OCI-LY3 (cell line): ENCODE results near the gene RNF181.
A peak's percentile ranks its signal among the peaks of the same experiment; 100 is the strongest.
"Not testable (repeated sequence)": the region's sequence is repeated elsewhere in the genome, so short reads cannot be mapped to it uniquely, and the experiment has no call there.

Experiments used
- H2AFZ ChIP-seq: fragments of 200-600, 300-600 bp; shearing (Covaris generic); 2 replicates; pipeline ENCODE4 v1.6.0; 2014; ENCODE audit warnings: antibody characterized with exemption, low read depth, low read length
- H3K27ac ChIP-seq: fragments of 200-600, 300-600 bp; sonication (generic); 2 replicates; pipeline ENCODE4 v1.5.1; 2014; ENCODE audit warnings: mild to moderate bottlenecking, low read length, moderate library complexity, mixed read lengths
- H3K27me3 ChIP-seq: fragments of 200-600, 300-600 bp; sonication (generic); 2 replicates; pipeline ENCODE4 v1.6.1; 2014; ENCODE audit warnings: low read depth, low read length, mixed read lengths
- H3K36me3 ChIP-seq: fragments of 200-600, 300-600 bp; sonication (generic); replicated peaks from 2 replicates; pipeline ENCODE3; 2014; ENCODE audit warnings: low read depth, low read length, mixed read lengths
- H3K4me1 ChIP-seq: fragments of 300-600, 200-600 bp; sonication (generic); 2 replicates; pipeline ENCODE4 v1.6.1; 2014; ENCODE audit warnings: low read length, mixed read lengths
- H3K4me2 ChIP-seq: fragments of 200-600, 300-600 bp; sonication (generic); 2 replicates; pipeline ENCODE4 v1.6.1; 2014; ENCODE audit warnings: low read length, mixed read lengths
- H3K4me3 ChIP-seq: fragments of 300-600, 200-600 bp; sonication (generic); 2 replicates; pipeline ENCODE4 v1.5.1; 2014; ENCODE audit warnings: antibody characterized with exemption, mild to moderate bottlenecking, low read length, moderate library complexity
- H3K79me2 ChIP-seq: fragments of 300-600, 200-600 bp; shearing (Covaris generic); 2 replicates; pipeline ENCODE4 v1.6.1; 2014; ENCODE audit warnings: mild to moderate bottlenecking, low read length, mixed read lengths
- H3K9ac ChIP-seq: fragments of 300-600, 200-600 bp; shearing (Covaris generic); 2 replicates; pipeline ENCODE4 v1.6.0; 2014; ENCODE audit warnings: mild to moderate bottlenecking, low read length, moderate library complexity
- H3K9me3 ChIP-seq: fragments of 200-600, 300-600 bp; shearing (Covaris generic); 2 replicates; pipeline ENCODE4 v1.6.1; 2014; ENCODE audit warnings: low read length, mixed read lengths; ENCODE audit not compliant: insufficient read depth
- H4K20me1 ChIP-seq: fragments of 200-600, 300-600 bp; sonication (generic); 2 replicates; pipeline ENCODE4 v1.6.1; 2016; ENCODE audit warnings: low read length, mixed read lengths; ENCODE audit not compliant: insufficient read depth
- EZH2phosphoT487 ChIP-seq: fragments of 200-600 bp; shearing (Covaris generic); IDR thresholded peaks from 2 replicates; pipeline ENCODE4 v1.6.1; 2018; ENCODE audit warnings: antibody characterized with exemption, mixed run types, low read depth
- TF ChIP-seq, protein P1 (sequence below): fragments of 200-600, 300-600 bp; sonication (generic); IDR thresholded peaks from 2 replicates; pipeline ENCODE4 v1.5.1; 2014; ENCODE audit warnings: antibody characterized with exemption, low read length, low read depth

RNF181 gene

DNA sequence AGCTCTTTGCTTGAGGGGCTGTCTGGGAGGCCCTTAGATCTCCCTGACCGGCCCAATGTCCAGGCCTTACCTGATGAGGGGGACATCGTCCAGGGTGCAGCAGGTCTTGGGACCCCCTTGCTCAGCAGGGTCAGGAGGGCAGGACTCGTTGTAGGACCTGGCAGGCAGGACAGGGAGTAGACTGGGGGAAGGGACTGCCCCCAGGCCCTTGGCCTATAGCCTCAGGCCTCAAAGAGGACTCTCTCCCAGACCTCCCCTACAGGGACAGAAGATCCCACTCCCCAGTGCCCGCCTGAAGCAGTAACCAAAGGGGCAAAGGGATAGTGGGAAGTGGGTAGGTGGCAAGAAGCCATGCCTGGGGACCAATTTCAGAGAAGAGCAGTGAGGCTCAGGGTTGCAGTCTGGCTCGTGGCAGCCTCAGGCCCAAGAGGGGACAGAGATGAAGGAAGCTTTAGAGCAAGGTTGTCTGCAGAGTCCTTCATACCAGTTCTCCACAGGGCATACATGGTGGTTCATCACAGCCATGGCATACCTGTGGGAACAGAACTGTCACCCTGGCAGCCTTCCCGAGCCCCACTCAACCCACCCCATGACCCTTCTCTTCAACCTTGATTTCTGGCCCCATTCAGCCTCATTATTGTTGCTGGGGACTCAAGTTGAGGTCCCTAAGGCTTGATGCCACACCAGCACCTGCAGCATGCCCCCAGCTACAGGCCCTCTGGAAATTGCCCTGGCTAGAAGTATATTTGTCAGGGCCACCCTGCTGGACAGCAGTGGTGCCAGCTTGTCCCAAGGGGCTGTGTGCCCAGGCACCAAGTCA, 5.6 kb downstream of the RNF181 start:
- H3K79me2 ChIP-seq, result peaks cover 12% of the 10 kb centered on the region
- H4K20me1 ChIP-seq, result no peaks in the 10 kb centered on the region
- H3K9ac ChIP-seq, result no peak overlapping the region
- H3K4me2 ChIP-seq, result no peak overlapping the region
- H2AFZ ChIP-seq, result no peak overlapping the region
- peaks cover 13% of the 10 kb centered on the region for H3K36me3 ChIP-seq
- no peak overlapping the region for H3K27ac ChIP-seq
- H3K4me1 ChIP-seq, result peaks cover 6% of the 10 kb centered on the region
- no peak overlapping the region for H3K4me3 ChIP-seq
- no peaks in the 10 kb centered on the region for H3K27me3 ChIP-seq
- TF ChIP-seq, protein P1, sequence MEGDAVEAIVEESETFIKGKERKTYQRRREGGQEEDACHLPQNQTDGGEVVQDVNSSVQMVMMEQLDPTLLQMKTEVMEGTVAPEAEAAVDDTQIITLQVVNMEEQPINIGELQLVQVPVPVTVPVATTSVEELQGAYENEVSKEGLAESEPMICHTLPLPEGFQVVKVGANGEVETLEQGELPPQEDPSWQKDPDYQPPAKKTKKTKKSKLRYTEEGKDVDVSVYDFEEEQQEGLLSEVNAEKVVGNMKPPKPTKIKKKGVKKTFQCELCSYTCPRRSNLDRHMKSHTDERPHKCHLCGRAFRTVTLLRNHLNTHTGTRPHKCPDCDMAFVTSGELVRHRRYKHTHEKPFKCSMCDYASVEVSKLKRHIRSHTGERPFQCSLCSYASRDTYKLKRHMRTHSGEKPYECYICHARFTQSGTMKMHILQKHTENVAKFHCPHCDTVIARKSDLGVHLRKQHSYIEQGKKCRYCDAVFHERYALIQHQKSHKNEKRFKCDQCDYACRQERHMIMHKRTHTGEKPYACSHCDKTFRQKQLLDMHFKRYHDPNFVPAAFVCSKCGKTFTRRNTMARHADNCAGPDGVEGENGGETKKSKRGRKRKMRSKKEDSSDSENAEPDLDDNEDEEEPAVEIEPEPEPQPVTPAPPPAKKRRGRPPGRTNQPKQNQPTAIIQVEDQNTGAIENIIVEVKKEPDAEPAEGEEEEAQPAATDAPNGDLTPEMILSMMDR, result no peak
- no peak for TF ChIP-seq EZH2phosphoT487
- H3K9me3 ChIP-seq, result no peaks in the 10 kb centered on the region

GRCh38 chr2:85601771-85602475, 6.4 kb downstream of the RNF181 start:
- H3K27me3 ChIP-seq, result no peaks in the 10 kb centered on the region
- H3K4me3 ChIP-seq, result peak overlapping the region; percentile 83
- peaks cover 11% of the 10 kb centered on the region for H3K36me3 ChIP-seq
- no peak overlapping the region for H2AFZ ChIP-seq
- no peaks in the 10 kb centered on the region for H4K20me1 ChIP-seq
- H3K9ac ChIP-seq, result peak overlapping the region; percentile 29
- H3K79me2 ChIP-seq, result peaks cover 4% of the 10 kb centered on the region
- H3K4me1 ChIP-seq, result no peaks in the 10 kb centered on the region; the same call in 1 of the 2 replicates
- H3K9me3 ChIP-seq, result no peaks in the 10 kb centered on the region
- TF ChIP-seq, protein P1, result no peak
- TF ChIP-seq EZH2phosphoT487, result no peak
- no peak overlapping the region for H3K27ac ChIP-seq
- peak overlapping the region; percentile 93 for H3K4me2 ChIP-seq

GRCh38 chr2:85602476-85603234, 7.1 kb downstream of the RNF181 start, which contains the start of gene TMEM150A:
Gene TMEM150A, minus strand, starts transcription at chr2:85602698. Its CDS starts 750 bp downstream, at chr2:85601948.
- TF ChIP-seq, protein P1, result peak; percentile 17; the same call in 1 of the 2 replicates
- TF ChIP-seq EZH2phosphoT487, result no peak
- Histone ChIP-seq H3K4me2 (peak within 1 kb of the TSS; percentile 93), H3K9ac (peak within 1 kb of the TSS; percentile 52), H4K20me1 (no peaks in the 10 kb centered on the region), H3K79me2 (no peaks in the 10 kb centered on the region), H3K4me1 (no peaks in the 10 kb centered on the region; the same call in 1 of the 2 replicates), H3K36me3 (peaks cover 7% of the 10 kb centered on the region), H3K27ac (no peak within 1 kb of the TSS), H3K27me3 (no peaks in the 10 kb centered on the region), H3K9me3 (no peaks in the 10 kb centered on the region), H3K4me3 (peak within 1 kb of the TSS; percentile 83), H2AFZ (peak within 1 kb of the TSS; percentile 78; the same call in 1 of the 2 replicates)

DNA sequence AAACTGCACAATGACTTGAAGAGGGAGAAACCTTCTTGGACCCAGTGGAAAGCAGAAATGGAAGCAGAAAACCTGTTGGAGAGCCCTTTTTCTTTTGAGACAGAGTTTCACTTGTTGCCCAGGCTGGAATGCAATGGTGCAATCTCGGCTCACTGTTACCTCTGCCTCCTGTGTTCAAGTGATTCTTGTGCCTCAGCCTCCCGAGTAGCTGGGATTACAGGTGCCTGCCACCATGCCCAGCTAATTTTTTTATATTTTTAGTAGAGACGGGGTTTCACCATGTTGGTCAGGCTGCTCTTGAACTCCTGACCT, 8.5 kb downstream of the RNF181 start:
- not testable (repeated sequence) for H3K4me1 ChIP-seq, H3K9ac ChIP-seq, H4K20me1 ChIP-seq, H2AFZ ChIP-seq, H3K27ac ChIP-seq, H3K79me2 ChIP-seq, H3K27me3 ChIP-seq, H3K4me2 ChIP-seq, H3K4me3 ChIP-seq, H3K9me3 ChIP-seq
- peaks cover 15% of the 10 kb centered on the region for H3K36me3 ChIP-seq
